Ishikawa (cell line): ENCODE measurements around the gene COL15A1.

Experiments used
- CEBPB ChIP-seq: IDR thresholded peaks from 2 replicates; pipeline ENCODE4 v1.6.1; 2012
- CREB1 ChIP-seq: IDR thresholded peaks from 2 replicates; pipeline ENCODE4 v1.6.1; 2012; ENCODE audit warnings: low read depth
- EGR1 ChIP-seq: IDR thresholded peaks from 2 replicates; pipeline ENCODE4 v1.6.1; 2012
- EP300 ChIP-seq: IDR thresholded peaks from 2 replicates; pipeline ENCODE4 v1.6.1; 2012; ENCODE audit warnings: borderline replicate concordance
- FOXM1 ChIP-seq: IDR thresholded peaks from 2 replicates; pipeline ENCODE4 v1.6.1; 2012; ENCODE audit warnings: low read depth, borderline replicate concordance
- NFIC ChIP-seq: IDR thresholded peaks from 2 replicates; pipeline ENCODE4 v1.6.1; 2012
- RAD21 ChIP-seq: IDR thresholded peaks from 2 replicates; pipeline ENCODE4 v1.6.1; 2012; ENCODE audit warnings: low read depth
- TAF1 ChIP-seq: IDR thresholded peaks from 2 replicates; pipeline ENCODE4 v1.6.1; 2012; ENCODE audit warnings: low read depth, mild to moderate bottlenecking
- TCF12 ChIP-seq: IDR thresholded peaks from 2 replicates; pipeline ENCODE4 v1.6.1; 2012; ENCODE audit warnings: low read depth
- TEAD4 ChIP-seq: IDR thresholded peaks from 2 replicates; pipeline ENCODE4 v1.6.1; 2012
- YY1 ChIP-seq: IDR thresholded peaks from 2 replicates; pipeline ENCODE4 v1.6.1; 2012; ENCODE audit warnings: low read depth
- ZBTB7A ChIP-seq: IDR thresholded peaks from 2 replicates; pipeline ENCODE4 v1.6.1; 2012; ENCODE audit warnings: low read depth
- TF ChIP-seq, protein P1 (sequence below): IDR thresholded peaks from 2 replicates; pipeline ENCODE4 v1.6.1; 2012; ENCODE audit warnings: low read depth, mild to moderate bottlenecking
- TF ChIP-seq, protein P2 (sequence below): IDR thresholded peaks from 2 replicates; pipeline ENCODE4 v1.6.1; 2012
- TF ChIP-seq, protein P3 (sequence below): IDR thresholded peaks from 2 replicates; pipeline ENCODE4 v1.6.1; 2012

The COL15A1 gene

DNA sequence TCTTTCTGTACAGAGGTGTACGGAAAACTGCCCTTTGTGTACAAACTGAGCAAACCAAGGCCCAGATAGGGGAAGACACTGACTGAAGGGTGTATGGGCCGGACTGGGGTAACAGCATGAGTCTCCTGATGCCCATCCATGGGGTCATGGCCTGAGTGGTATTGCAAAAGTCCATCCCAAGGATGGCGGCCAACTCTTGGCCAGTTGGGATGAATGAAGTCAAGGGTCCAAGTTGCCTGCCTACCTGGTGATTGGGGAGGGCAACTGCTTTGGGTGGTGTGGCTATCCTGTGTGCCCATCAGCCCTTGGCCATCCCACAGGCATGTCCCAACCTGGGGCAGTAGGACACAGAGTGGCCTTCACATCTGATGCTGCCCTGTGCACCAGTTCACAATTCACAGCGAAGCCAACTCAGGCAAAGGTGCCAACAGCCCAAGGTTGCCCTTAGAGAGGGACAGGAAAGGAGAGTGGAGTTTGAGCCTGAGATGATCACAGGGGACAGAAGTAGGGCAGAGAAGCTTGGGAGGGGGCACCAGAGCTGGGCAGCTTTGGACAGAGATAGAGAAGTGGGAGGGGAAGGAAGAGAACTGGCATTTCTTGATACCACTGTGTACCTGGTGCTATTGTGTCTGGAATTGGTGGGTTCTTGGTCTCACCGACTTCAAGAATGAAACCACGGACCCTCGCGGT lies 46.6 kb downstream of the COL15A1 start:
- no peak for TF ChIP-seq CEBPB
- TF ChIP-seq FOXM1, result no peak
- TF ChIP-seq CREB1, result no peak
- TF ChIP-seq TAF1, result no peak
- TF ChIP-seq YY1, result no peak
- TF ChIP-seq TEAD4, result no peak
- TF ChIP-seq TCF12, result no peak
- TF ChIP-seq RAD21, result no peak
- TF ChIP-seq, protein P1, sequence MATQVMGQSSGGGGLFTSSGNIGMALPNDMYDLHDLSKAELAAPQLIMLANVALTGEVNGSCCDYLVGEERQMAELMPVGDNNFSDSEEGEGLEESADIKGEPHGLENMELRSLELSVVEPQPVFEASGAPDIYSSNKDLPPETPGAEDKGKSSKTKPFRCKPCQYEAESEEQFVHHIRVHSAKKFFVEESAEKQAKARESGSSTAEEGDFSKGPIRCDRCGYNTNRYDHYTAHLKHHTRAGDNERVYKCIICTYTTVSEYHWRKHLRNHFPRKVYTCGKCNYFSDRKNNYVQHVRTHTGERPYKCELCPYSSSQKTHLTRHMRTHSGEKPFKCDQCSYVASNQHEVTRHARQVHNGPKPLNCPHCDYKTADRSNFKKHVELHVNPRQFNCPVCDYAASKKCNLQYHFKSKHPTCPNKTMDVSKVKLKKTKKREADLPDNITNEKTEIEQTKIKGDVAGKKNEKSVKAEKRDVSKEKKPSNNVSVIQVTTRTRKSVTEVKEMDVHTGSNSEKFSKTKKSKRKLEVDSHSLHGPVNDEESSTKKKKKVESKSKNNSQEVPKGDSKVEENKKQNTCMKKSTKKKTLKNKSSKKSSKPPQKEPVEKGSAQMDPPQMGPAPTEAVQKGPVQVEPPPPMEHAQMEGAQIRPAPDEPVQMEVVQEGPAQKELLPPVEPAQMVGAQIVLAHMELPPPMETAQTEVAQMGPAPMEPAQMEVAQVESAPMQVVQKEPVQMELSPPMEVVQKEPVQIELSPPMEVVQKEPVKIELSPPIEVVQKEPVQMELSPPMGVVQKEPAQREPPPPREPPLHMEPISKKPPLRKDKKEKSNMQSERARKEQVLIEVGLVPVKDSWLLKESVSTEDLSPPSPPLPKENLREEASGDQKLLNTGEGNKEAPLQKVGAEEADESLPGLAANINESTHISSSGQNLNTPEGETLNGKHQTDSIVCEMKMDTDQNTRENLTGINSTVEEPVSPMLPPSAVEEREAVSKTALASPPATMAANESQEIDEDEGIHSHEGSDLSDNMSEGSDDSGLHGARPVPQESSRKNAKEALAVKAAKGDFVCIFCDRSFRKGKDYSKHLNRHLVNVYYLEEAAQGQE, result no peak
- TF ChIP-seq, protein P2, sequence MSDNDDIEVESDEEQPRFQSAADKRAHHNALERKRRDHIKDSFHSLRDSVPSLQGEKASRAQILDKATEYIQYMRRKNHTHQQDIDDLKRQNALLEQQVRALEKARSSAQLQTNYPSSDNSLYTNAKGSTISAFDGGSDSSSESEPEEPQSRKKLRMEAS, result no peak
- TF ChIP-seq, protein P3, sequence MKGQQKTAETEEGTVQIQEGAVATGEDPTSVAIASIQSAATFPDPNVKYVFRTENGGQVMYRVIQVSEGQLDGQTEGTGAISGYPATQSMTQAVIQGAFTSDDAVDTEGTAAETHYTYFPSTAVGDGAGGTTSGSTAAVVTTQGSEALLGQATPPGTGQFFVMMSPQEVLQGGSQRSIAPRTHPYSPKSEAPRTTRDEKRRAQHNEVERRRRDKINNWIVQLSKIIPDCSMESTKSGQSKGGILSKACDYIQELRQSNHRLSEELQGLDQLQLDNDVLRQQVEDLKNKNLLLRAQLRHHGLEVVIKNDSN, result no peak
- no peak for TF ChIP-seq ZBTB7A
- TF ChIP-seq NFIC, result no peak
- TF ChIP-seq EGR1, result no peak
- TF ChIP-seq EP300, result no peak

- no peak for TF ChIP-seq FOXM1
- TF ChIP-seq, protein P3, result no peak
- no peak for TF ChIP-seq ZBTB7A
- TF ChIP-seq, protein P1, result no peak
- TF ChIP-seq RAD21, result no peak
- no peak for TF ChIP-seq CEBPB
- TF ChIP-seq YY1, result no peak
- TF ChIP-seq TEAD4, result no peak
- TF ChIP-seq TAF1, result no peak
- no peak for TF ChIP-seq EGR1
- no peak for TF ChIP-seq EP300
- TF ChIP-seq TCF12, result no peak
- no peak for TF ChIP-seq NFIC
- TF ChIP-seq CREB1, result no peak
- TF ChIP-seq, protein P2, result no peak
These were observed 48.6 kb downstream of the COL15A1 start for GRCh38 chr9:98992107-98992884.

DNA sequence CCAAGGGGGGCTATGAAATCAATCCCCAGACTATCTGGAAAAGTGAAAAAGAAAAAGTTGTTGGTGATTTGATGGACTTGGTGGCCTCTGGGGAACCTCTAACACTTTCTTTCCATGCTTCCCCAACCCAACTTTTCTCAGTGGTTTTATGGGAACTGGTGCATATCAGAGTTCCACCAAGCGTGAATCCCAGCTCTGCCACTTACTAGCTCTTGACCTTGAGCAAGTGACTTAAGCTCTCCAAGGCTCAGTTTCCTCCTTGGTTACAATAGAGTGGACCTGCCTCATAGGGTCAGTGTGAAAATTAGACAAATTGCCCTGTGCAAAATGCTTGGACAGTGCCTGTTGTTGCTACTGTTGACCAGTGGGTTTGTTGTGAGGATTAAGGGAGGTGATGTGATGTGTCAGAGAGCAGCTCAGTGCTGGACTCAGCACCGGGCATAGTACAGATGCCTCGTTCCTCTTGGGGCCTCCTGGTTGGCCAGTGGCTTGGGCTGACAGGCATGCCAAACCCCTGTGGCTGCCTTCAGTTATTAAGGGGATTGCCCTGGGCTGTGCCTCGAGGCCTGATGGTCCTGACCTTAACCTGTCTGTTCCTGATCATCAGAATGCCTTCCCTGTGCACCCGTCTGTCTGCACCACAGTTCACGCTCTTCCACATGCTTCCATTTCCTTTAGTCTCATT lies 49.3 kb downstream of the COL15A1 start:
- TF ChIP-seq EGR1 (no peak), TAF1 (no peak), TEAD4 (no peak), CEBPB (no peak), CREB1 (no peak), TCF12 (no peak), EP300 (no peak), NFIC (no peak), ZBTB7A (no peak), FOXM1 (no peak), RAD21 (no peak)
- TF ChIP-seq, protein P1, result no peak
- TF ChIP-seq, protein P2, result no peak
- TF ChIP-seq, protein P3, result no peak
